Stimulated activated CD4-positive, alpha-beta T cell treated with anti-CD3 and anti-CD28 coated beads, TNF-alpha, amount 100 ng/mL, for 1 hour (primary cell): ENCODE measurements around the gene NFIA.

Experiments used
- DNase-seq, 3 donors: peaks; one replicate each; pipeline ENCODE4 v3.0.0-alpha.2; 2020; ENCODE audit warnings: low read depth in 3 of 3, low spot score in 1 of 3

NFIA gene

GRCh38 chr1:61353797-61354406 lies 271.5 kb downstream of the NFIA start:
- DNase-seq = no peak

- DNase-seq = no peak
These were observed 273.7 kb downstream of the NFIA start for GRCh38 chr1:61356016-61356415.

GRCh38 chr1:61356995-61357394 lies 274.6 kb downstream of the NFIA start:
- DNase-seq = no peak

- DNase-seq = no peak
These were observed 275.2 kb downstream of the NFIA start for GRCh38 chr1:61357539-61357938.

DNA sequence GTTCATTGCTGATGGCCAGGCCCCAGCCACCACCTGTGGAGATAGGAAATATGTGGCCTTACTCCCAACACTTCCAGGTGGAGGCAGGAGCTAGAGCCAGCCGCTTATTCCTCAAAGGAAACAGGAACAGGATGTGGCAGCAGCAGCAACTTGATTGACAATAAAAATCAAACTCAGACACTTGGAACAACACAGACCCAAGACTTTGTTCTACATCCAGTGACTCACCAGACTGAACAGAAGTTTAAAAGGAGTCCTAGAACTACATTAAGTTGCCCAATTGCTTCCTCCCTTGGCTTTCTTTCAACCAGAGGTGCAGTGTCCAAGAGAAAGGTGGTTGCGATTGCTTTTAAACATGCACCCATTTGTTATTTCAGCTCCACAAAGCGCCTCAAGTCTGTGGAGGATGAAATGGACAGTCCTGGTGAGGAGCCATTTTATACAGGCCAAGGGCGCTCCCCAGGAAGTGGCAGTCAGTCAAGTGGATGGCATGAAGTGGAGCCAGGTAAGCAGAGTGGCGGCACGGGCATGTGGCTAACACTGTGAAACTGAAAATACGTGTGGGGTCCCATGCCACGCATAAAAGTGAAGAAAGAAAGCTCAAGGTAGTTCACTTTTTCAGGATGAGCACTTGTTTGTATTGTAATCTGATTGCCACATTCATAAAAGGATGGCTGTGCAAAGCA lies 276.6 kb downstream of the NFIA start:
- DNase-seq = no peak

DNA sequence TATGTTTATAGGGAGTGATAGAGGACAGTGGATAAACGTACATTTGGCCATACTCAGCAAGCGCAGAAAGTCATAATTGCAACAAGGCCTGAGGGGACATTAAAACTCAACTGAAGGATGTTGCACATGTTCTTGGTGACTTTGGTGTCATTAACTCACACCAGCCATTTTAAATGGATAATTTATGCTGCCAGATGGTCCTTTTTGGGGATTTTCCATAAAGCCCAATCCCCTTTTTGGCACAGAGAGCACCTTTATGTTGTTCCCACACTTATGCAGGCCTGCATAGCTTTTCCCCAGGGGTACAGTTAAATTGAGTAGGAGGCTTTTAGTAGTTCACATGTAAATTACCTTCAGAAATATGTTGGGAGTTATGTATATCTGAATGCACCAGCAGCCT lies 279.6 kb downstream of the NFIA start:
- no peak for DNase-seq

DNA sequence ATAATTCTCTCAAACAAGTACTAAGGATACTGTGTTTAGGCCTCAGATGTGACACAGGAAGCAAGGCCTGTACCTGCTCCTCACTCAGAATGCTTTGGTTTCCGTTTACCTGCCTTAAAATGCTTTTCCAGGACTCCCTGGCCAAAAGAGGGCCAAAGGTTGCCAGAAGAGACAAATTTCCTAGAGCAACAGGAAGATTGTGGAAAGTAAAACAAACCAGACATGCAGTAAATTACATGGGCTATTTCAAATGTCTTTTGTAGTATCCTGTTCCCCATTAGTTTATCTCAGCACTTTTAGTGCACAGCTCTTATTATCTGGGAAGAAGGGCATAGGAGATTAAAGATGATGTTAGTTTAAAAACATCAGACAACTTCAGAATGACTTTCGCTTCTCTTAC lies 280.0 kb downstream of the NFIA start:
- no peak for DNase-seq

DNA sequence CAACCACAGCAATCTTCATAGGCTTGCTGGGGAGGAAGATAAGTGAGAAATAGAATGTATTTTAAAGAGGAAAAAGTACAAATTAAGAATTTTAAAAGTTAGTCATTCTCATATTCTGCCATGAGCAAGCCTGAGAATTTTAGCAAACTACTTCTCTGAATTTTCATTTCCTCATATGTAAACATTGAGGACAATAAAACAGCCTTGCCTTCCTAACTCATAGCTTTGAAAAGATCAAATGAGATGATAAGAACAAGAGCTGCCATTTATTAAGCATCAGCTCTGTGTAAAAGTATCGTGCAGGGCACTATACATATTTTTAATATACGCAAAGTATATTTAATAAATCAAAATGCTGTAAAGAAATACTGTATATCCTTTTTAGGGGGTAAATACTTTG lies 286.0 kb downstream of the NFIA start:
- DNase-seq = no peak

GRCh38 chr1:61368876-61369275 lies 286.5 kb downstream of the NFIA start:
- no peak for DNase-seq

- DNase-seq = no peak
These were observed 288.0 kb downstream of the NFIA start for GRCh38 chr1:61370177-61370912.

DNA sequence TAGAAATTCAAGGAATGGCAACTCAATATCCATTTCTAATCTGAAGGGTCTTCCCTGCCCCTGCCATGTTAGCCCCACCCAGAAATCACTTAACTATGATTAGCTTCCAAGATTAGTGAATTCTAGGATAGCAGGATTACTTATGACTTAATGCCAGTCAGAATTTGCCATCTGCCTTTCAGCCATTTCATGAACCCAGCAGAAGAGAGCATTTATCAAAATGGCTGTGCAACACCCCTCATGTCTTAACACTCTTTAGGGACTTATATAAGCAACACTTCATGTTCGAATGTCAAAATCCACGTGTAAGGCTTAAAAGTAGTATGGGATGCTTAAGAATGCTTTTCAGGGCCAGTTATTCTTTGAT lies 288.5 kb downstream of the NFIA start:
- DNase-seq = no peak

DNA sequence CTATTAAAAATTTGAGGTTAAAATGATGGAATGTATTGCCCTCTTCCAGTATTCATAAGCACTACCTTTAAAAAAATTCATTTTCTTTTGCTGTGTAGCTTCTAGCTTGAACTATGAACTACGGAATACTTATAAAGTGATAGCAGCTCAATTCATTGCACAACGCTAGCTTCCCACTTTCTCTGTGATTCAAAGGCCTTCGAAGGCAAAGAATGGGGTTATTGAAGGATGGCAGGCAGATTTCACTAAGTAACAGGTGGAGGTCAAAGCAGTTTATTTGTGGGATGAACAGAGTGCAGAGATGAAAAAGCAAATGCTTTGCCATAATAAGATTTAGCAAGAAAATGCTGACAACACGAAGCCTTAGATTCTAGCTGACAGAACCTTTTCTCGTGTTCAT lies 290.6 kb downstream of the NFIA start:
- DNase-seq = no peak

GRCh38 chr1:61374156-61374555 lies 291.8 kb downstream of the NFIA start:
- no peak for DNase-seq

DNA sequence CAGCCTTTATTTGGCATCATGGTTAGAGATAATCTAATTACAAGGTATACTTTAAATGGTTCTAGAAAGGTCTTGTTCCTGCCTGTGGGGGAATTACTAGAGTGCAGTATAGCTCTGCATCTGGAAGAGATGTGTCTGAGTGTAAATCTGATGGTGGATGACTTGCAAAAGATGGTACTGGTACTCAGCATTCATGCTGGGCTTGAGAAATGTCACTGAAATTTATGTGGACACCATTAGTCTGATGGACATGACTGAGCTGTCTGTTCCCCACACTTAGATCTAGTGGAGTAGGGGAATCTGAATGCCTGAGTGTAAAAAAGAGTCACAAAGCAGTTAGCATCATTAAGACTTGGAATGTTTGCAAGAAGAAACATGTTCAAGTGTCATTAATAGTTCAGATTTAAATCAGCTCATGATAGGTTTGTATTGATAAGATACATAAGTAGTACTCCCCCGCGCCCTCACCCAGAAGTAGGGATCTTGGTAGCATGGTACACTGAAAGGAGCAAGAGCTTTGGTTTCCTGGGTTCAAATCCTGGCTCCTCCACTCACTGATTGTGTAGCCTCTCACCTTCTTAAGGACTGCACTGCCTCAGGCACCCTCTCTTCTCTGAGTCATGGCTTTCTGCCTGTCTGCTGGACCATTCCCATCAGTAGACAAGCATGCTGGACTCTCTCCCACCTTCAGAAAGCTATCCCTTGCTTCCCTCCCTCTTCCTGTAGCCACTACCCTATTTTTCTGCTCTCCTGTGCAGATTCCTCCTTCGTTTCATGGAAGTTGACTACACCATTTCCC lies 292.9 kb downstream of the NFIA start:
- no peak for DNase-seq

DNA sequence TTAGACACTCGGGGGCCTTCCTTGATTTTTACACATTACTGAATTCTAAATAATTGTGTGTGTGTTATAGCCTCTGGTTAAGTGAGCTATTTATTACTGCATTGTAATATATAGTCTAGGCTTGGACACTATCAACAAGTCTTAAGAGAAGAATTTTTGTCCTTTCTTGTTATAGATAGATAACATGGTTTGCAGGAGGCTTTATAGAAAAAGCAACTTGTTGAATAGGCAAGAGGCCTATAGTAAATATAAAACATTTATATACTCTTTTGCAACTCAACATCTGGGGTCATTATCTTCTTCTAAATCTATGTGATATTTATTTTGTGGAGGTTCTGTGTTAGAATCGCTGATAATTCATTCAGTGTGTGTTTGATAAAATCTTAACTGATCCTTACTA lies 293.8 kb downstream of the NFIA start:
- DNase-seq = no peak

GRCh38 chr1:61377242-61377958 lies 295.0 kb downstream of the NFIA start:
- no peak for DNase-seq

GRCh38 chr1:61378494-61379180 lies 296.3 kb downstream of the NFIA start:
- DNase-seq = no peak

- DNase-seq = no peak
These were observed 297.3 kb downstream of the NFIA start for GRCh38 chr1:61379693-61380092.

GRCh38 chr1:61380561-61380960 lies 298.2 kb downstream of the NFIA start:
- DNase-seq = no peak

DNA sequence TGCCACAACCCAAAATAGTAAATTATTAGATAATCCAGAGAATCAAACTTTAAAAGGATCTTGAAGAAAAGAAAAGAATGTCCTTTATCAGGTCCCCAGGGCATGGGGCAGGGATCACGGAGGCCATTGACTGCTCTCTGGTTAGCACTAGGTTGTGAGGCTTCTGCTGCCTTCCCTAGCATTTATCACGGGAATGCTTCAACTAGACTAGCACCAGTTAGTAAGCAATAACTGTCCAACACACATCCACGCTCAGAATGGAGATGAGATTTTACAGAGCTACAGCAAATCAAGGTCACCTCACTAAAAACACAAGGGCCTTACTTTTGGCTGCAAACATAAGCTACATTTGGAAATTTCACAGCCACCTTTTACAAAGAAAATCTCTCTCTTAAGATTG lies 304.0 kb downstream of the NFIA start:
- DNase-seq = no peak

DNA sequence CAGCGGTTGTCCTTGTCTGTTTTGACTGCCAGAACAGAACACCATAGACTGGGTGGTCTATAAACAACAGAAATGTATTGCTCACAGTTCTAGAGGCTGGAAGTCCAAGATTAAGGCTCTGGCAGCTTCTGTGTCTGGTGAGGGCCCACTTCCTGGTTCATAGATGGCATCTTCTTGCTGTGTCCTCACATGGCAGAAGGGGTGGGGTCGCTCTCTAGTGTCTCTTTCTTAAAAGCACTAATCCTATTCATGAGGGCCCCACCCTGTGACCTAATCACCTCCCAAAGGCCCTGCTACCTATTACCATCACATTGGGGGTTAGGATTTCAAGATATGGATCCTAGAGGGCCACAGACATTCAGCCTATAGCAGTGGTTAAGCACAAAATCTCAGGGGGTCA lies 304.4 kb downstream of the NFIA start:
- DNase-seq = no peak
